Stimulated activated CD4-positive, alpha-beta T cell treated with anti-CD3 and anti-CD28 coated beads, TNF-alpha, amount 100 ng/mL, for 4 hours (primary cell): ENCODE data around the gene ANO1.

Experiments
- DNase-seq, 3 experiments: peaks; one replicate each; pipeline ENCODE4 v3.0.0-alpha.2; 2020; ENCODE audit warnings: low read depth in 3 of 3

Gene ANO1

DNA sequence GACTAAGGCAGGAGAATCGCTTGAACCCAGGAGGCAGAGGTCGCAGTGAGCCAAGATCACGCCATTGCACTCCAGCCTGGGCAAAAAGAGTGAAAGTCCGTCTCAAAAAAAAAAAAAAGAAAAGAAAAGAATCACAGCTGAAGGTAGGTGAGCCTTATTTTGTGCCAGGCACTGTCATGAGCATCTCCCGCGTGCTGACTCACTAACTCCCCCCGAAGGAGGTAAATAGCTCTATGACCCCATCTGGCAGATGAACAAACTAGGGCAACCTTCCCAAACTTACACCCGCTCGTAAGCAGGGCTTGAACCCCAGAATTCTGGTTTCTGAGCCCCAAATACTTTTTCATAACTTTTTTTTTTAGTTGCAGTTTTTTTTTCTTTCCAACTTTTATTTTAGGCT, 60.3 kb downstream of the ANO1 start:
- no peak for DNase-seq

DNA sequence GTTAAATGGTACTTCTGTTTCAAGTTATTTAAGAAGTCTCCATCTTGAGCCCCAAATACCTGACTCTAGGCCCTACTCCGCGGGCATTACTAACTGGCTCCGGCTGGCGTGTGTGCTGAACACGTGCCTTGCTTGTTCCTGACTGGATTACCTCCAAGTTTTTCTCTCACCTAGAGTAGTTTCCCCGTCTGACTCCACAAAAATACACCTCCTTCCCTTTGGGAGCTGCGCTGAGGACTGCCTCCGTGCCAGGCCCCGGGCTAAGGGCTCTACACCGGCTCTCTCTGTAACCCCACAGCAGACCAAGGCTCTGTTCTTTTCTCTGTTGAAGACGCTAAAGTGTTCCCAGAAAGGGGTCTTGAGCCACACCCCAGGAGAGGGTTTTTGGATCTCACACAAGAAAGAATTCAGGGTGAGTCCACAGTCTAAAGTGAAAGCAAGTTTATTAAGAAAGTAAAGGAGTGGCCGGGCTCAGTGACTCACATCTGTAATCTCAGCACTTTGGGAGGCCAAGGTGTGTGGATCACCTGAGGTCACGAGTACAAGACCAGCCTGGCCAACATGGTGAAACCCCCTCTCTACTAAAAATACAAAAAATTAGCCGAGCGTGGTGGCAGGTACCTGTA, 61.8 kb downstream of the ANO1 start:
- DNase-seq = no peak

- no peak for DNase-seq
Observed at GRCh38 chr11:70140711-70141485, 62.8 kb downstream of the ANO1 start.

DNA sequence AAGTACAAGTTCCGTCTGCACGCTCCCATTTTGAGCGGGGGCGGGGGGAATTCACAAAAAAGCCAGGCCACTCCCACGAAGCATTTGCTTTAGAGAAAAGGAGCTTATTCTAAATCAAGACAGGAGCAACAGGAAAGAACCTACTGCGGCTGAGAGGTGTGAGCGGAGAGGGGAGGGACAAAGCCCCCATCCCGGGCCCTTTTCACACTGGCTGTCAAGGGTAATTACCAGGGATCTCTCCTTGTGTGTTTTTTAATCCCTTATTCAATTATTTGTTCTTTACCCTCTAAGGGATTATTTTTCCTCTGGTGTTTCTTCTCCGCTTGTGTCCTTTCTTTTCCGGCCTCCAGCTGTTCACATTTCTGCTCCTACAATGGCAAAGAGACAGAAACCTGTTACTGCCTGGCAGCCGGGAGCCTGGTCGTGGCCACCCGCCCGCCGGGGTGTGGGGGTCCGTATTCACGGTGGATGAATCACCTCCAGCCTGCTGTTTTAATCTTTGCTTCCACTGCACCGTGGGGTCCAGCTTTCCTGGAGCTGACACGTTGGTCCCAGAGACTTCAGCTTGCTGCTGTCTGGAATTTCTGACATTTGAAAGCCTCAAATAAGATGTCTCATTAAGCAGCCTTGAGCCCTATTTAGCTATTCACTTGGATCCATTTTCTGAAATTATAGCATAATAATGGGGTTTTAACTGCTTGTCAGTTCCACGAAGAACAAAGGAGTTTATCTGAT, 63.5 kb downstream of the ANO1 start:
- no peak for DNase-seq

DNA sequence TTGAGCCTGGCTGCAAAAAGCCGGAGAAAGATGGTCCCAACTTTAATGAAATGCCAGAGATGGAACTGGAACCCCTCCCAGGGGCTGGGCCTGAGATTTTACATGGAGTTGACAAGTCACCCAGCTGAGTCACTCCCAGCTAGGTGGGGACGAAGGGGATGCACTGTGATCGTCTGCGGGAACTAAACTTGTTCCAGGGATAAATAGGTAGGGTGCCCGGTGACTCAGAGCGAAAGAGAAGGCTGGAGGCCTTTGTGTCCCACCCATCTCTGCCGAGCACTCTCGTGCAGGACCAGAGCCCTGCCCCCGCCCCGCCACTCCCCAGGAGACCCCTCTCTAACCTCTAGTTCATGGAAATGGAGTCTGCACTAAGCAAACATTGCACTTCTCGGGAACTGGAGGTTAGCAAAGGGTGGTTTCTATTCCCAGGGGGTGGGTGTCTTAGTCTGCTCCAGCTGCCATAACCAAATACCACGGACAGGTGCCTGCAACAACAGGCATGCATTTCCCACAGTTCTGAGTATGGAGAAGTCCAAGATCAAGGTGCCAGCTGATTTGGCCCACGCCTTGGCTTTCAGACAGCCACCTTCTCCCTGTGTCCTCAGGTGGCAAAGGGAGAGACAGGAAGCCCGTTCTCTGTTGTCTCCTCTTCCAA, 64.2 kb downstream of the ANO1 start:
- no peak for DNase-seq

DNA sequence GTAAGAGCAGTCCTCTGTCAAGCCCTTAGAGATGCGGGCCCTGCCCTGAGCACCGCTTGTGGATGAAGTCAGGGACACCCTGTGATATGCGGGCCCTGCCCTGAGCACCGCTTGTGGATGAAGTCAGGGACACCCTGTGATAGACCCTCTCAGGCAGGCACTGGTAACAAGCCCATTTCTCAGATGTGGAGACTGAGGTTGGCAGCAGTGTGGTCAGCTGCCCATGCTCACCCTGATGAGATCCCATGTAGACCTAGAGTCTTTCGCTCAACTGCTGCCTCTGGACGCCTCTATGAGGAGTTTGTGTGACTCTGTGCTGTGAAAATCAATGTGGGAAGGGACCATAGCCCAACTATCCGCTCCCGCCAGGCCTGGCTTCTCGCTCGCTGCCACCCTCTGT, 66.1 kb downstream of the ANO1 start:
- DNase-seq = no peak

GRCh38 chr11:70145071-70145470, 67.0 kb downstream of the ANO1 start:
- no peak for DNase-seq

- DNase-seq = no peak
Observed at GRCh38 chr11:70145841-70146240, 67.7 kb downstream of the ANO1 start.

DNA sequence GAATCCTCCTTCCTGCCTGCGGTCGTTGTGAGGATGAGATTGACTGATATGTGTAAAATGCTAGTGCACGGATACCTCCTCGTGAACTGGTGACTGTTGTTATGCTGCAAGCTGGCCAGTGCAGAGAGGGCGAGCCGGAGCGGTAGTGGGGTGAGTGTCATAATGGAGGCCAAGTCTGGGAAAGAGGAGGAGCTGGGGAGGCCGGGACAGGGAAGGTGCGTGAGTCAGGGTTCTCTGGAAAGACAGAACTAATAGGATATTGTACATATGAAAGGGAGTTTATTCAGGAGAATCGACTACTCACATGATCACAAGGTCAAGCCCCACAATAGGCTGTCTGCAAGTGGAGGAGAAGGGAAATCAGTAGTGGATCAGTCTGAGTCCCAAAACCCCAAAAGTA, 68.2 kb downstream of the ANO1 start:
- no peak for DNase-seq

GRCh38 chr11:70146895-70147520, 68.9 kb downstream of the ANO1 start:
- DNase-seq = no peak

GRCh38 chr11:70147668-70148067, 69.6 kb downstream of the ANO1 start:
- DNase-seq = no peak

- DNase-seq = no peak
Observed at GRCh38 chr11:70151671-70152070, 73.6 kb downstream of the ANO1 start.

DNA sequence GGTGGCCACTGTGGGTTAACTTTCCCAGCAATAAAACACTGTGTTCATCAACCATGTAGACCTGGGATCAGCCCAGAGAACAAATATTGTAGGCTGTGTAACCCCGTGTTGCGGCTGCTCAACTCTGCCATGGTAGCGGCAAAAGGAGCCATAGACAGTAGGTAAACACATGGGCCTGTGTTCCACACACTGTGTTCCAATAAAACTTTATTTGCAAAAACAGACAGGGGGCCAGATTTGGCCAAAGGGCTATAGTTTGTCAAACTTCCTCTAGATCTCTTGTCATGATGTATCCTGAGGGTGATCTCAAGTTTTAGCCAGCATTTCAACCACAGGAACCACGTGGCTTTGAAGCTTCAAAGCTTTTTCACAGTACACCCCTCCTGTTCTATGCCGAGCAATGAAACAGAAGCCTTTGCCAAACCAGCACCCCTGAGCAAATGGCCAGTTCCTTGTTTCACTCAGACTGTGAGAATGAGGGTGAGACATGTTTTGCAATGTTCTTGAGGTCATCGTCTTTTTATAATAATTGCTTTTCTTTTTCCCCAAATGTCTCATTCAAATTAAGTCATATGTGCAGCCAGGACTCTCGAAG, 75.1 kb downstream of the ANO1 start:
- no peak for DNase-seq

- DNase-seq = no peak
Observed at GRCh38 chr11:70155386-70155785, 77.3 kb downstream of the ANO1 start.

DNA sequence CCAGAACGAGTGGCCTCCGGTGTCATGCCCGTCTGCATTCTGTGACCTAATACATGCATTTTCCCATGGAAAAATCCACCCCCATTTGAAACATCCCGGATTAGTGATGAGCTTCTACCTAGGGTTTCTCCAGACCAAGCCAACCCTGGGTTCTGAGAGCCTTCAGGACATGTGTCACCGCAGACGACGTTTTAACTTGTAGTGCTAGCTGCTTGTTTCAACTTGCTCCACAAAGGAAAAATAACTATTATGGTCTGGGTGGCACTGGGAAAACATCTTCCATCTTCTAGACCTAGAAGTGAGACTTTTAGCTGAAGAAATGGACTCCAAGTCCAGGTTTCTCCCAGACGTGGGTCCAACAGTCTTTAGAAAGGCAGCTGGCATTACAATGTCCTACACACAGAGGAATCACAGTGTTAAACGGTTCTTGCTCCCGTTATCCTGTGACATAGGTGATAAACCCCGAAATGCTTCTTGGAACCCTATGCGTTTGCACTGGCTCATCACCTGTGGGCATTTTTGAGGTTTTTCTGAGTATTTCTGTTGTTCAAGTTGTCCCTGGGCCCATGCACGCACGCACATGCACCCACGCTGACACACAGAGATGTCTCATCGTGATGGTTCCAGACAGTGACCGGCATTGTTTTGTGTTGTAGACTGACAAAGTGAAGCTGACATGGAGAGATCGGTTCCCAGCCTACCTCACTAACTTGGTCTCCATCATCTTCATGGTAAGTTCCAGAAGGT, 78.3 kb downstream of the ANO1 start:
- no peak for DNase-seq

GRCh38 chr11:70158201-70158600, 80.1 kb downstream of the ANO1 start:
- DNase-seq = no peak

DNA sequence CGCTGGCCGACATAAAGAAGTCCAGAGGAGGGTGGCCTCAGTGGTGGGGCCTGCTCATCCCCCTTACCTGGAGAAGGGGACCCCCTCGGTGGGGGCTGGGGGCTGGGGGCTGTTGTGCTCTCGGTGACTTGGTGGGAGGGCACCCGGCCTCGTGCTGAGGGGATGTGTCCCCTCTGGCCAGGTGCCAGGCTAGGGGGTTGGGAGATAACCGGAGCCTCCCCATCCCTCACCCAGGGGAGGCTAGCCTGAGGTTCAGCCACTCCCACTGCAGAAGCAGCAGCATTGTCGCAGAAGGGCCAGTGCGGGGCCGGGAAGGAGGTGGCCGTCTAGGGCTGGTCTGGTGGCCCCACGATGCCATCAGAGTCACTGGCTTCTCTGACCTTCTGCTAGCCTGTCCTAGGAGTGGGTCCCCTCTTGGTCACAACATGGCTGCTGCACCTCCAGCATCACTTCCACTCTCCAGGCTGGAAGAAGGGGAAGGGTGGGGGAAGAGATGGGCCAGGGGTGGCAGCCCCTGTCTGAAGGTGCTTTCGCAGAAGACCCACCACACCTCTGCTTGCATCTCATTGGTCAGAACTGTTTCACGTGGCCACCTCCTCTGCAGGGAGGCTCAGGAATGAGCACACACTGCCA, 80.8 kb downstream of the ANO1 start:
- DNase-seq = no peak

- no peak for DNase-seq
Observed at GRCh38 chr11:70159627-70160570, 81.8 kb downstream of the ANO1 start.

DNA sequence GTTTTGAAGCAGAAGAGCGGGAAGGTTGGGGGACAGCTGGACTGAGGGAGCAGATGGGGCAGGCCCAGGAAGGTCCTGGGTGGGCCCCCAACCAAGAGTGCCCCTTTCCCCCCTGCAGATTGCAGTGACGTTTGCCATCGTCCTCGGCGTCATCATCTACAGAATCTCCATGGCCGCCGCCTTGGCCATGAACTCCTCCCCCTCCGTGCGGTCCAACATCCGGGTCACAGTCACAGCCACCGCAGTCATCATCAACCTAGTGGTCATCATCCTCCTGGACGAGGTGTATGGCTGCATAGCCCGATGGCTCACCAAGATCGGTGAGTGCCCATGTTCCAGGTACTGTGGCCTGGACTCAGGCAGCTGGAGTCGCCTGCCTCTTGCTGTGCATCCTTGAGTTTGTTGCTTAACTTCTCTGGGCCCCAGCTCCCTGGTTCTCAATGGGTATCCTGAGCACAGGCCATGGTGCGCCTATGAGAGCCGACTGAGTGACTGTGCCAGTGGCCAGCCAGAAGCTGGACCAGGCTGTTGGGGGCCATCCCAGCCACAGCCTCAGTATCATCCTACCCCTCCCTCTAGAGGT, 83.0 kb downstream of the ANO1 start:
- no peak for DNase-seq
